ENCODE data around the gene IL1RAPL2. TPM values are rescaled to one million over a fixed set of nuclear protein-coding genes. Genes with fewer than 3 reads are reported as not detected.

IL1RAPL2 gene
- total RNA-seq, 2 experiments from 2014 or later: not detected

DNA sequence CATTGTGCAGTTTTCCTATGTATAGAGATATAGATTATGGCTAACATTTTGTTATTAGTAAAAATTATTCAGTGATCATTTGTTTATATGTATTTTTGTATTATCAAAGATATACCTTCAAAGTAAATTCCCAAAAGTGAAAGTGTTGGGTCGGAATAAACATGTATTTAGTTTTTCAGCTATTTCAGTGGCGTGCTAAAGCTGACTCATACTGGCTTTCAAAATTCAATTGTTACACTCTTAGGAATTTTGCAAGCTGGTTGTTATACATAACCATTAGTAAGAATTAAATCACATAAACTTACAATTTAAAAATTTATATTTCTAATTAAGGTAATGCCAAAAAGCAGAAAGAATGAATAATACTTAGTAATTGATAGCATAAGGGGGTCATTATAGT is 968.0 kb downstream of the IL1RAPL2 start:
- ChIA-PET POLR2A (no interaction called here), CTCF (no interaction called here)

GRCh38 chrX:105543283-105543682 is 977.3 kb downstream of the IL1RAPL2 start:
- POLR2A ChIA-PET: no interaction called here

DNA sequence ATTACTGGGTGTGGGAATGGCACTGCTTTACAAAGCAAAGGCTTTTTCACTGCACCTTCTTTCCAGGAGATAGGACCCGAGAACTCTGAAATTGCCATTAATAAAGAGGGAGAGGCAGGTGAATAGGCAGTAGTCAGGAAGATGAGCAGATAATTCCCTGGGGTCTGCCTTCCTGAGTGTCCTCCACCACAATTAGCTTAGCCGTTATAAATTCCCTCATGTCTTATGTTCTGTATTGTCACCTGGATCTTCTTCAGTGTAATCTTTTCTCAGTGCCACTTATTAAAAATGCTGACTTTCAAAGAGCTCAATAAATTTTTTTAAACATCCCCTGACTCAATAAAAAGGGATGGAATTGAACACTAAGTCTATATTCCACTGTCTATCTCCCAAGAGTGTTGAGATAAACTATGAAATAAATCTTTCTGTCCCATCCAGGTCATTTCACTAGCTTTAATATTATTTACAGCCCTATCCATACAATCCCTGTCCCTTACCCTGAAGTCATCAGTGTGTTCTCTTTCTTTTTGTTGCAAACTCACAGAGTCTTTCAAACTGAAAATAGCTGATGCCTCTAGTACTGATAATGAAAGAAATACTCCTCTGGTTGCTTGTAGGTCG is 984.2 kb downstream of the IL1RAPL2 start:
- ChIA-PET POLR2A (no interaction called here), CTCF (no interaction called here)

More at GRCh38 chrX:105543283-105543682, 977.3 kb downstream of the IL1RAPL2 start:
- CTCF ChIA-PET: no interaction called here

GRCh38 chrX:105552395-105552794 is 986.4 kb downstream of the IL1RAPL2 start:
- ChIA-PET POLR2A (no interaction called here), CTCF (no interaction called here)

GRCh38 chrX:105553118-105553517 is 987.1 kb downstream of the IL1RAPL2 start:
- ChIA-PET POLR2A (no interaction called here), CTCF (no interaction called here)

DNA sequence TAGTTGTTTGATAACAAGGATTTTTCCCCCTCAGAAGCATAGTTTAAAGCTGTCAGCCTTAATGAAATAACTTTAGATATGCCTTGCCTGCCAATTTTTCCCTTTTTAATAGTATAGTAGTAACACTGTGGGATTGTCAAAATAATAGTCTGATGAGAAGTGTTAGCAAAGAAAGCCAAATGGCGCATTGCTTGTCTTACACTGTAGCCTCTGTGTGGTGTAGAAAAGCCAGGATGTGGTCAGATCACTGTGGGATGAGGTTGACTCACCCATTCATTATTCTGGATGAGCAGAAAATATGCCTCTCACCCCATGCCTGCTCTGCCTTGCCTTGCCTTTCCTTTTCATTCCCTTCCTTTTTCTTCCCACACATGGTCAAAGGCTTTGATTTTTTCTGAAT is 998.5 kb downstream of the IL1RAPL2 start:
- ChIA-PET CTCF (no interaction called here), POLR2A (no interaction called here)

GRCh38 chrX:105565856-105566255 is 999.9 kb downstream of the IL1RAPL2 start:
- POLR2A ChIA-PET: no interaction called here
- CTCF ChIA-PET: no interaction called here

DNA sequence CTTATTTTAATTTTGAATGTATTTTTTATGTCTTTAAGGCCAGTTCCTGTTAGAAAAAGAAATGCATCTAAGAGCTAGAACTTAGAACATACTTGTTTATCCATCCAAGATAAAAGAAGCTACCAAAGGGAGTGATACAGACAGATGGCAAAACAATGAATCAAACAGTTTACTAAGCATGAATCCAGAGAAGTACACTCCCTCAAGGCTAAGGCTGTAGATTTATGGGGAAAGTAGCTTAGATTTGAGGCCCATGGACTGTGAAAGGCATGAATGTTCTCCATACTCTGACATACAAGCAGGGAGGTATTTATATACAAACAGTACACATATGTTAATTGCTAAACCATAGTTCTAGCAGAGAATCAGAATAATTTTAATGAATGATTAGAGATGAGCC is 1001.1 kb downstream of the IL1RAPL2 start:
- CTCF ChIA-PET: no interaction called here
- POLR2A ChIA-PET: no interaction called here

GRCh38 chrX:105608745-105609144 is 1042.7 kb downstream of the IL1RAPL2 start:
- ChIA-PET POLR2A (no interaction called here), CTCF (no interaction called here)

GRCh38 chrX:105609530-105609929 is 1043.5 kb downstream of the IL1RAPL2 start:
- CTCF ChIA-PET: no interaction called here
- POLR2A ChIA-PET: no interaction called here

- POLR2A ChIA-PET: no interaction called here
- CTCF ChIA-PET: no interaction called here
Observed at GRCh38 chrX:105610411-105610810, 1044.4 kb downstream of the IL1RAPL2 start.

- POLR2A ChIA-PET: no interaction called here
- CTCF ChIA-PET: no interaction called here
Observed at GRCh38 chrX:105618393-105619101, 1052.5 kb downstream of the IL1RAPL2 start.

- CTCF ChIA-PET: no interaction called here
Observed at GRCh38 chrX:105634180-105634579, 1068.2 kb downstream of the IL1RAPL2 start.

DNA sequence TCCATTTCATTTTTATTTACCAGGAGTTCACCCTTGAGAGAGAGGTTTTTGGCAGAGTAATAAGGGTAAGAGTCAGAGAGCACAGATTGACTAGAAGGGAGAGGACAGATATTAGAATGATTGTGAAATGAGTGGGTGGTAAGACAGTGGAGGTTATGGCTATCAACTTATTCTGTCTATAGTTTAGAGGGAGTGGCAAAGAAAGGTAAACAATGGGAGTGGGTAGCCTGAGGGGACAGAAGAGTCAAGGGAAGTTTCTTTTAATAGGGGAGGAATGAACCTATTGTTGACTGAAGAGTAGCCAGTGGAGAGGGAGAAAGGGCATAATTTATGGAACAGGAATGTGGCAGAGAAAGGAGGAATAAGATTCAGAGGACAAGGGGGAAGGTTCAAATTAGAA is 1069.8 kb downstream of the IL1RAPL2 start:
- ChIA-PET POLR2A (no interaction called here), CTCF (no interaction called here)

More at GRCh38 chrX:105634180-105634579, 1068.2 kb downstream of the IL1RAPL2 start:
- POLR2A ChIA-PET: no interaction called here

GRCh38 chrX:105636667-105637066 is 1070.7 kb downstream of the IL1RAPL2 start:
- CTCF ChIA-PET: no interaction called here
- POLR2A ChIA-PET: no interaction called here

DNA sequence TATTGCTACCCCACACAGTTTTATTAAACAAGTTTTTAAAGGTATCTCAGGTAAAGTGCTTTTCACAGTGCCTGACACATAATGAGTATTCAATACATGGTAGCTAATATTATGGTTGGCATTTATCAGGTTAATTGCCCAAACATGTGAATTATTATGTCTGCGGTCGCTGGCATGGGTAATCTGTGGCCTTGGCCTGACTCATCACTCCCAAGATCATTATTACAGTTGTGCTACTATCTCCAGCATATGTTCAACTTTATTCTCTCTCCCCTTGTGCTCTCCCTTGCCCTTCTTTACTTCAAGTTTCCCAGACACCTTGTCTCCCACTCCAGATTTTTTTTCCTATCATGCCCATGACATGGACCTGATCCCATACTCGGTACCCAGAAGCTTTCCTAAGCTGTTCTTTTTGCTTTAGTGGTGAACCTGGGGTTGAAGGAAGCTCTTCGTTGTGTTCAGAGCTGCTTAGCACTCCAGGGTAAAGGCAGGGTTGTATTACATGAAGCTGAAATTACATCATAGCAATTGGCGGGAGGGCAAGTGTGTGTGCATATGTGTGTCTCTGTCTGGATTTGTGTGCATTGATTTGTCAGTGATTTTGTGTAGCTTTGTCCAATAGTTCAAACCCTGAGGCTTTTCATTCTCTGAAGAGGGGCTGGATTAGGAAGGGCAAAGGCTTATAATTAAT is 1079.8 kb downstream of the IL1RAPL2 start:
- ChIA-PET CTCF (no interaction called here), POLR2A (no interaction called here)

DNA sequence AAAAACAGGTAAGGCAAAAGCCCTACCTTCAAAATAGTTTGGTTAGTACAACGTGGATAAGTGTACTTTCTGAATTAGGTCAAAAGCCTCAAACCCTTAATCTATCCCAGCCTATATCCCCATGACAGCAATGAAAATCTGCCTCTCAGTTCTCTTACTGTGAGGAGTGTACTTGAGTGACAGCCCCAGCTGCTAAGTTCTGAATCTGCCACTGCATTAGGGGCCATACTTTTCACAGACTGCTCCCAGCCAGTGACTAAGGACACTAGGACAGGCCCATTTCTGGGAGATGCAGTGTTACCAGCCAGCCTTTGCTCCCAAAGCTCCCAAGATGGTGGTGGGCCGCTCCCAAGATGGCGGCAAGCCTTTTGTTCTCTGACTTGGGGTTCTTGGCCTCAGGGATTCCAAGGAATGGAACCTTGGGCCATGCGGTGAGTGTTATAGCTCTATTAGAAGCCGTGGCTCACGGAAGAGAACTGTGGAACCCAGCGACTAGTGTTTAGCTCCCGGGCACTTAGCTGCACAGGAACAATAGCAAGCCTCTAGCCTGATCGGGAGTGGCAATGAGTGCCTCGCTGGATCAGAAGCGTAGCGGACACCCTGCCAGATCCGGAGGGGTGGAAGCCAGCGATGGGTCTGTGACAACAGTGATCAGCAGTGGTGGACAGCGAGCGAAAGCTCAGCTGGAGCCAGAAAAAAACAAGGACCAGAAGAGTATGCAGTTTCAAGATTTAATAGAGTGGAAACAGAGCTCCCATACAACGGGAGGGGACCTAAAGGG is 1080.8 kb downstream of the IL1RAPL2 start:
- ChIA-PET POLR2A (no interaction called here), CTCF (no interaction called here)

DNA sequence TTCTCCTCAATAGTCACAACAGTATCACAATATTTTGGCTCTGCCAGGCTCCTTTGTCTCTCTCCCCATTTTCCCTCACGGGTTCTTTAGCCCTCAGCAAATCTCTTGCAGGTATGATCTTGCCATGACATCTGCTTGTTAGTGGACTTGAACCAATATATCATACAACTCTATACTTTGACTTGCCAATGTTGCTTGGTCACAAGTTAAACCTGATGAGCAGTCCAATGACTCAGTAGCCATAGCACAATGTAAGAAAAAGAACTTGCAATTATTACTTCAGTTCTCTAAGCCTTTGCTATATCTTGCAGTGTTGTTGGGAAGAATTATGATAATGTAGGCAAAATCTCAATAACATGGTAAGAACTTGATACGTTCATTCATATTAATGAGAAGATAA is 1081.8 kb downstream of the IL1RAPL2 start:
- ChIA-PET CTCF (no interaction called here), POLR2A (no interaction called here)

GRCh38 chrX:105648732-105649131 is 1082.7 kb downstream of the IL1RAPL2 start:
- POLR2A ChIA-PET: no interaction called here
- CTCF ChIA-PET: no interaction called here

DNA sequence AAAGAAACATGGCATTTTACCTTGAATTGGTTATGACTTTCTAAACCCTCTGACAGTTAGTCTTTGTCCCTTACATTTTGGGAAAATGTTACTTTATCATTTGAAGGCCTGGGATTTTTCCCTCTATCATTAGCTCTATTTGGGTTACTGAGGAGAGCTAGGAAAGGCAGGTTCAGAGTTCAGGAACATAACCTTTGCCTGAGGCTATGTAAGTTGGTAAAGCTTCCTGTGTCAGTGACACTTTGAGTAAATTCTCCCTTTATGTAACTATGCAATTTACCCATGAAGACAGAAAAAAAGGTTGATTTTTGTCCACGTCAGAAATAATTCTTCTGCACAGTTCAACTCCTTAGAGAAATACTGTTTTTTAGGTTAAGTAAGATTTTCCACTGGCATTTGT is 1084.6 kb downstream of the IL1RAPL2 start:
- ChIA-PET CTCF (no interaction called here), POLR2A (no interaction called here)

DNA sequence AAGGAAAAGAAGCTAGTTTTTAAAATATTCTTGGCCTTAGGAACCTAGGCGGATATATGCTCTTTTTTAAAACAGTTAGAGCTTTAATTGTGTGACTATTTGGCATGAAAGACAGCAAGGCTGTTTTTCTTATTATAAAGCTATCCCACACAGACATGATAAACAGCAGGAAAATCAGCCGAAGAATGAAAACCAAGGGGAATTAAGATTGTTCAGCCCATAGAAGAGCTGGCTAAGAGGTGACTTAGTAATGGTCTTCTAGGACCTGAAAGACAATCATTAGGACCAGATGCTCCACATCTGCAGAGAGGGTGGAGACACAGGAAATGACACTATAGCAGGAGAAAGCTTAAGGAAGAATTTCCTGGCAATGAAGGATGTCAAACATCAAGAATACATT is 1085.0 kb downstream of the IL1RAPL2 start:
- ChIA-PET CTCF (no interaction called here), POLR2A (no interaction called here)

All from activated CD8-positive, alpha-beta memory T cell treated with anti-CD3 and anti-CD28 coated beads for 36 hours (primary cell).